ENCODE measurements around the gene CEP70.
"Not testable (repeated sequence)": the region's sequence is repeated elsewhere in the genome, so short reads cannot be mapped to it uniquely, and the experiment has no call there.

Gene CEP70

DNA sequence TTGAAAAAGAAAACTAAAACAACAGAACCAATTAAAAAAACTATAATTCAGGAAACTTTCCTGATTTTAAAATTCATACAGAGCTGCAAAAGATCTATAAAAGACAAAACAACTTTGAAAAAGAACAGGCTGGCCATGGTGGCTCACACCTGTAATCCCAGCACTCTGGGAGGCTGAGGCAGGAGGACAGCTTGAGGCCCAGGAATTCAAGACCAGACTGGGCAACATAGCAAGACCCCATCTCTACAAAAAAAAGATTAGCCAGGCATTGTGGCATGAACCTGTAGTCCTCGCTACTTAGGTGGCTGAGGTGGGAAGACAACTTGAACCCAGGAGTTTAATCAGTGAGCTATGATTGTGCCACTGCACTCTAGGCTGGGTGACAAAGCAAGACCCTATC, 6.7 kb downstream of the CEP70 start:
- DNase-seq (ENCODE audit: low read depth) = no peak
- no peak overlapping the region for H3K4me3 ChIP-seq (ENCODE audit: low read depth, low read length)
- TF ChIP-seq, protein P1, sequence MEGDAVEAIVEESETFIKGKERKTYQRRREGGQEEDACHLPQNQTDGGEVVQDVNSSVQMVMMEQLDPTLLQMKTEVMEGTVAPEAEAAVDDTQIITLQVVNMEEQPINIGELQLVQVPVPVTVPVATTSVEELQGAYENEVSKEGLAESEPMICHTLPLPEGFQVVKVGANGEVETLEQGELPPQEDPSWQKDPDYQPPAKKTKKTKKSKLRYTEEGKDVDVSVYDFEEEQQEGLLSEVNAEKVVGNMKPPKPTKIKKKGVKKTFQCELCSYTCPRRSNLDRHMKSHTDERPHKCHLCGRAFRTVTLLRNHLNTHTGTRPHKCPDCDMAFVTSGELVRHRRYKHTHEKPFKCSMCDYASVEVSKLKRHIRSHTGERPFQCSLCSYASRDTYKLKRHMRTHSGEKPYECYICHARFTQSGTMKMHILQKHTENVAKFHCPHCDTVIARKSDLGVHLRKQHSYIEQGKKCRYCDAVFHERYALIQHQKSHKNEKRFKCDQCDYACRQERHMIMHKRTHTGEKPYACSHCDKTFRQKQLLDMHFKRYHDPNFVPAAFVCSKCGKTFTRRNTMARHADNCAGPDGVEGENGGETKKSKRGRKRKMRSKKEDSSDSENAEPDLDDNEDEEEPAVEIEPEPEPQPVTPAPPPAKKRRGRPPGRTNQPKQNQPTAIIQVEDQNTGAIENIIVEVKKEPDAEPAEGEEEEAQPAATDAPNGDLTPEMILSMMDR (IDR thresholded peaks at IDR 0.05; ENCODE audit: control insufficient read depth, extremely low read depth, insufficient read depth) = no peak

DNA sequence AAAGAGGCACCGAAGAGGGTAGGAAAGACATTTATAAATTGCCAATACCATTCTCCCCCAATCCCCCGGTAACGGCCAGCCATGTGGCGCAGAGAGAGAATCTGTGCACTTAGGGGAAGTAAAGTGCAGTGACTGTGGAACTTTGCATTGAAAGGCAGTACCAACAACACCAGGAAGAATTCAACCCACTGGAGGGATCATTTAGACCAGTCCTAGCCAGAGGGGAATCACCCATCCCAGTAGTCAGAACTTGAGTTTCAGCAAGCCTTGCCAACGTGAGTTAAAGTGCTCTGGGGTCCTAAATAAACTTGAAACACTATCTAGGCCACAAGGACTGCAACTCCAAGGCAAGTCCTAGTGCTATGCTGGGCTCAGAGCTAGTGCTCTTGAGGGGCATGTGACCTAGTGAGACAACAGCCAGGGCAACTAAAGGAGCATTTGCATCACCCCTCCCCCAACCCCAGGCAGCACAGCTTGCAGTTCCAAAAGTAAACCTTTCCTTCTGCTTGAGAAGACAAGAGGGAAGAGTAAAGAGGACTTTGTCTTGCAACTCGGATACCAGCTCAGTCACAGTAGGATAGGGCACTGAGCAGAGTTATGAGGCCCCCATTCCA, 15.0 kb downstream of the CEP70 start:
- TF ChIP-seq, protein P1 (IDR thresholded peaks at IDR 0.05; ENCODE audit: control insufficient read depth, extremely low read depth, insufficient read depth) = no peak
- no peak overlapping the region for H3K4me3 ChIP-seq (ENCODE audit: low read depth, low read length)
- DNase-seq (ENCODE audit: low read depth) = no peak

- no peak for DNase-seq (ENCODE audit: low read depth)
- H3K4me3 ChIP-seq (ENCODE audit: low read depth, low read length) = no peak overlapping the region
- TF ChIP-seq, protein P1 (IDR thresholded peaks at IDR 0.05; ENCODE audit: control insufficient read depth, extremely low read depth, insufficient read depth) = no peak
Measured at GRCh38 chr3:138578141-138578540, 15.9 kb downstream of the CEP70 start.

DNA sequence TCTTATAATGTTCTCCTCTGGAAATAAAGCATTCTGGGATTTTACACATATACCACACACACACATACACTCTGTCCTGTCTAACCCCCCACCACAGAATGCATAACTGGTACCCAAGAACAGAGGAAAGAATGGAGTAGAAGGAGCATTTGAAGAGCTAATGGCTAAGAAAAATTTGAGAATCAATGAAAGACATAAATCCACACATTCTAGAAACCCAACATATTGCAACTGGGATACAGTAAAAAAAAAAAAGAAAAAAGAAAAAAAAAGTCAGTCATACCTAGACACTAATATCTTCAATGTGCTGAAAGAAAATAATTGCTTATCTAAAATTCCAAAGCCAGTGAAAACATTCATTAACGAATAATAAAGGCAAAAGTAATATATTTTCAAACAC, 20.9 kb downstream of the CEP70 start:
- no peak overlapping the region for H3K4me3 ChIP-seq (ENCODE audit: low read depth, low read length)
- DNase-seq (ENCODE audit: low read depth) = no peak
- TF ChIP-seq, protein P1 (IDR thresholded peaks at IDR 0.05; ENCODE audit: control insufficient read depth, extremely low read depth, insufficient read depth) = no peak

GRCh38 chr3:138569624-138570023, 24.4 kb downstream of the CEP70 start:
- not testable (repeated sequence) for H3K4me3 ChIP-seq (ENCODE audit: low read depth, low read length); DNase-seq (ENCODE audit: low read depth)

DNA sequence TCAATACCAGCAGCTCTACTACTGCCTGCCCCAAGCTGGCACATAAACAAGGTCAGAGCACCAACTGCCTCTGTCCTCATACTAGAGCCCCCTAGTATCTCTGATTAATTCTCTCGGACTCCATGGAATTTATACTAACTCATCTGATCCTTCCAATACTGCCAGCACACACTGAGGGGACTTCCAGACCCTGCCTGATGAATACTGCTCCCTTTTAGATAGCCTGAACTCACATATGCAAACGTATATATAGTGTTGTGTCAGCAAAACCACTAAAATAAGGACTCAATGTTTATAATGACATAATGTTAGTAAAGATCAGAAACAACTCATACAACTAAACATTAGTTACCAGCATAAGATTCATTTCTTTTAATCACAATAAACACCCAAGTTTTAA, 25.0 kb downstream of the CEP70 start:
- DNase-seq (ENCODE audit: low read depth) = no peak
- H3K4me3 ChIP-seq (ENCODE audit: low read depth, low read length) = no peak overlapping the region
- TF ChIP-seq, protein P1 (IDR thresholded peaks at IDR 0.05; ENCODE audit: control insufficient read depth, extremely low read depth, insufficient read depth) = no peak

DNA sequence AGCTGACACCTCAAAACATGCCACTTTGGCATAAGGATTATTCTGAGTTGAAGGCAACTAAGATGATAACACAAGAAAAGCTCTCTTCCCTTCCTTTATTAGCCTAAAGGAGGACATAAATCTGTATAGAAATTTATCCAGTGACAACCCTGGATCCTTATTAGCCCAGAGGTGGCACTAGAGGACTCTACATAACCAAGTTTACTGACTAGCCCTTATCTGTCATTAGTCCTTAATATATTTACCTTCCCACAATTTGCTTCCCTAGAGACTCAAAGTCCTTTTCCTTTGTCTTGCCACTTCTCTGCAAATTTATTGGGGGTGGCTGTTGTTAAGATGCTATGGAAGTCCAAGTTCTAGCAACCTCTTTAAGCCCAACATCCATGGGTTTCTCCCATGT, 26.7 kb downstream of the CEP70 start:
- TF ChIP-seq, protein P1 (IDR thresholded peaks at IDR 0.05; ENCODE audit: control insufficient read depth, extremely low read depth, insufficient read depth) = peak; percentile 42
- DNase-seq (ENCODE audit: low read depth) = peak; percentile 39

DNA sequence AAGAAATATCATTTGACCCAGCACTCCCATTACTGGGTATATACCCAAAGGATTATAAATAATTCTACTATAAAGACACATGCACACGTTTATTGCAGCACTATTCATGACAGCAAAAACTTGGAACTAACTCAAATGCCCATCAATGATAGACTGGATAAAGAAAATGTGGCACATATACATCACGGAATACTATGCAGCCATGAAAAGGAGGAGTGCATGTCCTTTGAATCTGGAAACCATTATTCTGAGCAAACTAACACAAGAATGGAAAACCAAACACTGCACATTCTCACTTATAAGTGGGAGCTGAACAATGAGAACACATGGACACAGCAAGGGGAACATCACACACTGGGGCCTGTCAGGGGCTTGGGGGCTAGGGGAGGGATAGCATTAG, 27.8 kb downstream of the CEP70 start:
- DNase-seq (ENCODE audit: low read depth); H3K4me3 ChIP-seq (ENCODE audit: low read depth, low read length): not testable (repeated sequence)

More for the DNA sequence above, 26.7 kb downstream of the CEP70 start:
- H3K4me3 ChIP-seq (ENCODE audit: low read depth, low read length) = no peak overlapping the region

GRCh38 chr3:138562902-138563301, 31.2 kb downstream of the CEP70 start:
- not testable (repeated sequence) for H3K4me3 ChIP-seq (ENCODE audit: low read depth, low read length); DNase-seq (ENCODE audit: low read depth)

All from LNCaP clone FGC (cell line).